ENCODE measurements around the gene MACF1.

GRCh38 chr1:39472826-39473225 is 268.3 kb downstream of the MACF1 start:
- TF ChIP-seq CTCF (IDR thresholded peaks at IDR 0.05) (no peak), EZH2 (IDR thresholded peaks at IDR 0.05) (no peak), EZH2phosphoT487 (IDR thresholded peaks at IDR 0.05) (no peak)

Data from neural progenitor cell (in vitro differentiated cells).